ENCODE measurements around the gene MAP3K19.

Gene MAP3K19

DNA sequence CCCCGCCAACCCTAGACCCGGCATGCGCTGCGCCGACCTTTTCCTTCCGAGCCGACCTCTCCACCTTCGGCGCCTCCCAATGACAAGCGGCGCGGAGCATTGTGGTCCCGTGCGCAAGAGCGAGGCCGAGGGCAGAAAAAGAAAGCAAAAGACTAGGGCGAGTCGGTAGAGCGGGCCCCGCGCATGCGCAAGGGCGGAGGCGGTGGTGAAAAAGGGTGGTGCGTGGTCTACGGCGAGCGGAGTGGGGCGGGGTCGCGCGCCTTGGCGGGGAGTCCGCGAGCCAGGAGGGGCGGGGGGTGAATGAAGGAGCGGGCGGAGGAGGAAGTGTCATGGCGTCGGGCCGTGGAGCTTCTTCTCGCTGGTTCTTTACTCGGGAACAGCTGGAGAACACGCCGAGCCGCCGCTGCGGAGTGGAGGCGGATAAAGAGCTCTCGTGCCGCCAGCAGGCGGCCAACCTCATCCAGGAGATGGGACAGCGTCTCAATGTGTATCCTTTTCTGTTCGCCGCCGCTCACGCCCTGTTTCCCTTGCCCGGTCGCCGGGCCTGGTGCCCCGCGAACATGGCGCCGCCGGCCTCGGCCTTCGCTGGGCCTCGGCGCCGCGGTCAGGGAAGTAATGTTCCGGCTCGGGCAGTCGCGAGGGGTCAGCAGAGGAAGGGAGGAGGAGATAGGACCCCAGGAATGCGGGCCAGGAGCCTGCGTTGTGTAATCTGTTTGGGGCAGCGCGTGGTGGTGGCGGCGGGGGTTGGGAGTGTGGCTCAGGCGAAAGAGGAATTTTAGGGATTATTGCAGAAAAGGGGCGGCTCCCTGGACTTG is 128.5 kb downstream of the MAP3K19 start, which contains the start of gene CCNT2:
Gene CCNT2, plus strand, starts transcription at position 297 of the 815 bp plus-strand sequence. Its CDS starts 33 bp downstream, at position 330.
- peak within 1 kb of the TSS; percentile 98 for H3K4me3 ChIP-seq (ENCODE audit: low read depth, low read length)
- TF ChIP-seq, protein P1, sequence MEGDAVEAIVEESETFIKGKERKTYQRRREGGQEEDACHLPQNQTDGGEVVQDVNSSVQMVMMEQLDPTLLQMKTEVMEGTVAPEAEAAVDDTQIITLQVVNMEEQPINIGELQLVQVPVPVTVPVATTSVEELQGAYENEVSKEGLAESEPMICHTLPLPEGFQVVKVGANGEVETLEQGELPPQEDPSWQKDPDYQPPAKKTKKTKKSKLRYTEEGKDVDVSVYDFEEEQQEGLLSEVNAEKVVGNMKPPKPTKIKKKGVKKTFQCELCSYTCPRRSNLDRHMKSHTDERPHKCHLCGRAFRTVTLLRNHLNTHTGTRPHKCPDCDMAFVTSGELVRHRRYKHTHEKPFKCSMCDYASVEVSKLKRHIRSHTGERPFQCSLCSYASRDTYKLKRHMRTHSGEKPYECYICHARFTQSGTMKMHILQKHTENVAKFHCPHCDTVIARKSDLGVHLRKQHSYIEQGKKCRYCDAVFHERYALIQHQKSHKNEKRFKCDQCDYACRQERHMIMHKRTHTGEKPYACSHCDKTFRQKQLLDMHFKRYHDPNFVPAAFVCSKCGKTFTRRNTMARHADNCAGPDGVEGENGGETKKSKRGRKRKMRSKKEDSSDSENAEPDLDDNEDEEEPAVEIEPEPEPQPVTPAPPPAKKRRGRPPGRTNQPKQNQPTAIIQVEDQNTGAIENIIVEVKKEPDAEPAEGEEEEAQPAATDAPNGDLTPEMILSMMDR (IDR thresholded peaks at IDR 0.05; ENCODE audit: low read depth, low read length): no peak
- TF ChIP-seq MYC (IDR thresholded peaks at IDR 0.05; ENCODE audit: low read depth, low read length) (peak; percentile 77), POLR2A (IDR thresholded peaks at IDR 0.05; ENCODE audit: extremely low read depth, insufficient read length) (peak; percentile 63)
- TF ChIP-seq, protein P2, sequence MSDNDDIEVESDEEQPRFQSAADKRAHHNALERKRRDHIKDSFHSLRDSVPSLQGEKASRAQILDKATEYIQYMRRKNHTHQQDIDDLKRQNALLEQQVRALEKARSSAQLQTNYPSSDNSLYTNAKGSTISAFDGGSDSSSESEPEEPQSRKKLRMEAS (IDR thresholded peaks at IDR 0.05; ENCODE audit: low read depth, low read length): peak; percentile 52; the same call in 1 of the 2 replicates
- DNase-seq (ENCODE audit: low read depth): peak; percentile 99

DNA sequence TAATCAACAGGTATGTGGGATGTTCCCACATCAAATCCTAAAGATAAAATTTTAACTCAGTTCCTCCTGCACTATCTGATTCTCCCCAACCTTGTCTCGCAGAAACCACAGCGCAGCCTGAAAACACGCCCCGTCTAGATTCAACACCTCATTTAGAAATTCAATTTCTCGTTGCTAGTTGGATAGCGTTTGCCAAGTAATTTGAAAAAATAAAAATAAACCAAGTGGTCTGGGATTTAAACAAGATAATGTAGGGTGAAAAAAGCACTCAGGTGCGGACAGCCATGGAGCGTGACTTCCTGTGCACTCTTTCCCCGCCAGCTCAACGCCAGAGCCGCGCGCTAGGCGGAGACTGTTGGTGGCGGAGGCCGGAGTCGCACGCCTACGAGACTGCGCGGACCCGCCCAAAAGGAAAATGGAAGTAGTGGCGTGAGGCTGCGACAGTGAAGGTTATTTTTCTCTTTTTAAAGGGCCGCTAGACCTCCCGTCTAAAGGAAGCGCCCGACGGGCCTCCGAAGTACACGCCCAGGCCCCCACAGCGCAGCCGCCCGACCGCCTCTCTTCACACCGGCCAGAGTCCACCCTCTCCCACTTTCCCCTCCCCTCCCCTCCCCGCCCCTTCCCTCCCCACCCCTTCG is 129.2 kb downstream of the MAP3K19 start:
- TF ChIP-seq POLR2A (IDR thresholded peaks at IDR 0.05; ENCODE audit: extremely low read depth, insufficient read length): peak; percentile 87
- peak; percentile 70 for TF ChIP-seq MYC (IDR thresholded peaks at IDR 0.05; ENCODE audit: low read depth, low read length)
- TF ChIP-seq, protein P1 (IDR thresholded peaks at IDR 0.05; ENCODE audit: low read depth, low read length): peak; percentile 8
- TF ChIP-seq, protein P2 (IDR thresholded peaks at IDR 0.05; ENCODE audit: low read depth, low read length): peak; percentile 46; the same call in 1 of the 2 replicates
- DNase-seq (ENCODE audit: low read depth): no peak
- peak overlapping the region; percentile 79 for H3K4me3 ChIP-seq (ENCODE audit: low read depth, low read length)

DNA sequence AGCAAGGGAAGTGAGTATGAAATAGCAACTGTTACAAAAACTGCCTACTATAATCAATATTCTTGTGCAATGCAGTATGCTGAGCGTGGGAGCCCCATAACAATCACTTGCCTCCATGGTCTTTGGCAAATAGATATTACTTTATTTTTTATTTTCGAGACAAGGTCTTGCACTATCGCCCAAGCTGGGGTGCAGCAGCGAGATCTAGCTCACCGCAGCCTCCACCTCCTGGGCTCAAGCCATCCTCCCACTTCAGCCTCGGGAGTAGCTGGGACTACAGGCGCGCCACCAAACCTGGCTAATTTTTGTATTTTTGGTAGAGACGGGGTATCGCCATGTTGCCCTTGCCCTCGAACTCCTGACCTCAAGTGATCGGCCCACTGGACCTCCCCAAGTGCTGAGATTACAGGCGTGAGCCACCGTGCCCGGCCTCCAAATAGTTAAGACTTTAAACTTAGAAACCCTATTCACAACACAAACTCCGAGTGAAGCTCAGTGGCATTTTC is 129.8 kb downstream of the MAP3K19 start:
- H3K4me3 ChIP-seq (ENCODE audit: low read depth, low read length): peak overlapping the region; percentile 79
- TF ChIP-seq, protein P1 (IDR thresholded peaks at IDR 0.05; ENCODE audit: low read depth, low read length): no peak
- TF ChIP-seq, protein P2 (IDR thresholded peaks at IDR 0.05; ENCODE audit: low read depth, low read length): no peak
- TF ChIP-seq MYC (IDR thresholded peaks at IDR 0.05; ENCODE audit: low read depth, low read length) (no peak), POLR2A (IDR thresholded peaks at IDR 0.05; ENCODE audit: extremely low read depth, insufficient read length) (no peak)
- peak; percentile 58 for DNase-seq (ENCODE audit: low read depth)
